ENCODE data around the gene IER5L. TPM values are rescaled to one million over a fixed set of nuclear protein-coding genes. Genes with fewer than 3 reads are reported as not detected.

Gene IER5L
- total and polyA plus RNA-seq, 2 experiments from 2014 or later, result 38.0 to 39.7 TPM

DNA sequence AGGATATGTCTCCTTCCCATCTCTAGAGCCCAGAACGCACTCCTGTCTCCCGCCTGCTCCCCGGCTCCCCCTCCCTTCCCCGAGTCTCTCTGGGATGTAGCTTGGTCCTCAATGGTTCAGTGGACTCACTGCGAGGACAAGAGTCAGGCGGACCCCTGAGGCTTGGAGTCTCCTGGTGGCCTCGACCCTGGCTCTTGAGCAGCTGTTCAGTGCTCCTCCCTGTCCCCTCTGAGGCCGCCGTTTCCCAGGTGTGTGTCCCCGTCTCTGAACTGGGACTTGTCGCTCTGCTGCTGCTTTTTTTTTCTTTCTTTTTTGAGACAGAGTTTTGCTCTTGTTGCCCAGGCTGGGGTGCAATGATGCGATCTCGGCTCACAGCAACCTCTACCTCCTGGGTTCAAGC, 44.8 kb upstream of the IER5L start:
- Histone ChIP-seq H3K4me1 (ENCODE audit: insufficient read depth) (peaks cover 15% of the 10 kb centered on the region), H3K79me2 (no peaks in the 10 kb centered on the region), H3K27ac (no peak overlapping the region), H3K9me2 (replicated peaks; ENCODE audit: insufficient read depth) (no peaks in the 10 kb centered on the region), H3K27me3 (no peaks in the 10 kb centered on the region), H3K4me3 (no peak overlapping the region), H3K36me3 (replicated peaks; ENCODE audit: insufficient read depth, low read depth) (no peaks in the 10 kb centered on the region), H4K20me1 (ENCODE audit: insufficient read depth, poor library complexity, severe bottlenecking) (no peaks in the 10 kb centered on the region), H3K4me2 (no peak overlapping the region), H2AFZ (no peak overlapping the region), H3K9me3 (ENCODE audit: low read depth) (no peaks in the 10 kb centered on the region)
- TF ChIP-seq, protein P1, sequence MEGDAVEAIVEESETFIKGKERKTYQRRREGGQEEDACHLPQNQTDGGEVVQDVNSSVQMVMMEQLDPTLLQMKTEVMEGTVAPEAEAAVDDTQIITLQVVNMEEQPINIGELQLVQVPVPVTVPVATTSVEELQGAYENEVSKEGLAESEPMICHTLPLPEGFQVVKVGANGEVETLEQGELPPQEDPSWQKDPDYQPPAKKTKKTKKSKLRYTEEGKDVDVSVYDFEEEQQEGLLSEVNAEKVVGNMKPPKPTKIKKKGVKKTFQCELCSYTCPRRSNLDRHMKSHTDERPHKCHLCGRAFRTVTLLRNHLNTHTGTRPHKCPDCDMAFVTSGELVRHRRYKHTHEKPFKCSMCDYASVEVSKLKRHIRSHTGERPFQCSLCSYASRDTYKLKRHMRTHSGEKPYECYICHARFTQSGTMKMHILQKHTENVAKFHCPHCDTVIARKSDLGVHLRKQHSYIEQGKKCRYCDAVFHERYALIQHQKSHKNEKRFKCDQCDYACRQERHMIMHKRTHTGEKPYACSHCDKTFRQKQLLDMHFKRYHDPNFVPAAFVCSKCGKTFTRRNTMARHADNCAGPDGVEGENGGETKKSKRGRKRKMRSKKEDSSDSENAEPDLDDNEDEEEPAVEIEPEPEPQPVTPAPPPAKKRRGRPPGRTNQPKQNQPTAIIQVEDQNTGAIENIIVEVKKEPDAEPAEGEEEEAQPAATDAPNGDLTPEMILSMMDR (IDR thresholded peaks at IDR 0.05; ENCODE audit: poor library complexity), result no peak
- TF ChIP-seq EZH2 (IDR thresholded peaks at IDR 0.05; ENCODE audit: borderline replicate concordance), result no peak
- no peak for DNase-seq (ENCODE audit: low spot score)
- 91% methylated on average over 13 of the region's 13 CpGs for WGBS (ENCODE audit: low lambda C conversion rate, missing lambda C conversion rate)

DNA sequence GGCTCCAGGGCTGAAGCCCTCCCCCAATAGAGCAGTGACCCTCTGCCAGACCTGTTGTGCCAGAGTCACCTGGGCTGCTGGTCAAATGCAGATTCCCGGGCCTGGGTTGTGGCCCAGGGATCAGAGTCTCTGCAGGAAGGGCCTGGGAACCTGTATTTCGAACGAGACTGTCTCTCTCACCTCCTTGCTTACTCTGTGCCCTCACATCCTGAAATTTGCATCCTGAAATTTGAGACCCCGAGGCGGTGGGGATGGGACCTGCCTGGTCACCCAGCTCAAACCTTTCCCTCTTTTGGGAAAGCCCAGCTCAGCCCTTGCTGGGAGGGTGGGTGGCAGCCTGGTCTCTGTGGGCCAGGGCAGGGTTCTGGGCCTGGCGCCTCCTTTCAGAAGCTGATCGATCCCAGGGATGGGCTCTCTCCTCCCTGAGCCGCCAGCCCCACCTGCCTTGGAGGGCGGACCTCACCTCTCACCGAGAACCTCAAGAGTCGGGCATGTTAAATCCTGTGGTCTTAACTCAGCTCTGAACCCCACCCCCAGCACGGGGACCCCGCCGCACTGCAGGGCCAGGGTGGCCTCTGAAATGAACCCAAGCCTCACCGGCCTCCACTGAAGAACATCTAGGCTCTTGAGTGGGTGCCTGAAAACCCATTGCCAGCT, 44.0 kb upstream of the IER5L start:
- no peaks in the 10 kb centered on the region for H4K20me1 ChIP-seq (ENCODE audit: insufficient read depth, poor library complexity, severe bottlenecking)
- no peak for DNase-seq (ENCODE audit: low spot score)
- no peak overlapping the region for H3K4me3 ChIP-seq
- peaks cover 15% of the 10 kb centered on the region for H3K4me1 ChIP-seq (ENCODE audit: insufficient read depth)
- 84% methylated on average over 15 of the region's 15 CpGs for WGBS (ENCODE audit: low lambda C conversion rate, missing lambda C conversion rate)
- H3K27me3 ChIP-seq, result no peaks in the 10 kb centered on the region
- H3K79me2 ChIP-seq, result no peaks in the 10 kb centered on the region
- H3K36me3 ChIP-seq (replicated peaks; ENCODE audit: insufficient read depth, low read depth), result no peaks in the 10 kb centered on the region
- H3K4me2 ChIP-seq, result no peak overlapping the region
- no peaks in the 10 kb centered on the region for H3K9me3 ChIP-seq (ENCODE audit: low read depth)
- TF ChIP-seq, protein P1 (IDR thresholded peaks at IDR 0.05; ENCODE audit: poor library complexity), result no peak
- no peak for TF ChIP-seq EZH2phosphoT487 (IDR thresholded peaks at IDR 0.05; ENCODE audit: low read depth, severe bottlenecking, unreplicated experiment)
- no peak for TF ChIP-seq EZH2 (IDR thresholded peaks at IDR 0.05; ENCODE audit: borderline replicate concordance)
- no peak overlapping the region for H2AFZ ChIP-seq
- H3K27ac ChIP-seq, result no peak overlapping the region
- no peaks in the 10 kb centered on the region for H3K9me2 ChIP-seq (replicated peaks; ENCODE audit: insufficient read depth)

DNA sequence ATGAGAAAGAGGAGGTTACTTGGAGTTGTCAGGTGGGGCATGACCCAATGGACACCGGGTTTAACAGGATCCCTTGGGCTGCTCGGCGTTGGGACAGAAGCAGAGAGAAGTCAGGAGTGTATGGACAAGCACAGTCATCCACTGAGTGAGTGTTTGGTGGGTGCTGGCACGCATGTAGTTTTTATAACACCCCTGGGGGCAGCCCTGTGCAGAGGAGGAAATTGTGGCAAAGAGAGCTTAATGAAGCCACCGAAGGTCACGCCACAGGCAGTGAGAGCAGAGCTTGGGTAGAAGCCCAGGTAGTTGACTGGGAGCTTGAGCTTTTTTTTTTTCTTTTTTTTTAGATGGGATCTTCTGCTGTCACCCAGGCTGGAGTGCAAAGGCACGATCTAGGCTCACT, 43.2 kb upstream of the IER5L start:
- no peaks in the 10 kb centered on the region for H3K36me3 ChIP-seq (replicated peaks; ENCODE audit: insufficient read depth, low read depth)
- no peak for TF ChIP-seq EZH2phosphoT487 (IDR thresholded peaks at IDR 0.05; ENCODE audit: low read depth, severe bottlenecking, unreplicated experiment)
- TF ChIP-seq EZH2 (IDR thresholded peaks at IDR 0.05; ENCODE audit: borderline replicate concordance), result no peak
- TF ChIP-seq, protein P1 (IDR thresholded peaks at IDR 0.05; ENCODE audit: poor library complexity), result no peak
- H2AFZ ChIP-seq, result no peak overlapping the region
- WGBS (ENCODE audit: low lambda C conversion rate, missing lambda C conversion rate), result 97% methylated on average over 7 of the region's 7 CpGs
- H3K9me2 ChIP-seq (replicated peaks; ENCODE audit: insufficient read depth), result no peaks in the 10 kb centered on the region
- H3K4me1 ChIP-seq (ENCODE audit: insufficient read depth), result peaks cover 15% of the 10 kb centered on the region
- H4K20me1 ChIP-seq (ENCODE audit: insufficient read depth, poor library complexity, severe bottlenecking), result no peaks in the 10 kb centered on the region
- no peak overlapping the region for H3K27ac ChIP-seq
- DNase-seq (ENCODE audit: low spot score), result no peak
- H3K4me3 ChIP-seq, result no peak overlapping the region
- no peaks in the 10 kb centered on the region for H3K27me3 ChIP-seq
- no peaks in the 10 kb centered on the region for H3K79me2 ChIP-seq
- no peak overlapping the region for H3K4me2 ChIP-seq
- no peaks in the 10 kb centered on the region for H3K9me3 ChIP-seq (ENCODE audit: low read depth)
